Activated T-cell treated with anti-CD3 and anti-CD28 coated beads, Interleukin-2, amount 50 U/mL, for 72 hours (primary cell): Measurements from ENCODE around the gene ANKRD18A. TPM values are rescaled to one million over a fixed set of nuclear protein-coding genes. Genes with fewer than 3 reads are reported as not detected.
A peak's percentile ranks its signal among the peaks of the same experiment; 100 is the strongest.
"Not testable (repeated sequence)": the region's sequence is repeated elsewhere in the genome, so short reads cannot be mapped to it uniquely, and the experiment has no call there.

Experiments used
- ATAC-seq, 2 donors: fragments of 150-1000 bp; cut with Tn5 transposase; replicated peaks in 1 of 2; 2 replicates each; pipeline ENCODE4 v1.10.0; 2021; ENCODE audit warnings: moderate library complexity in 2 of 2, mild to moderate bottlenecking in 1 of 2
- DNase-seq, 2 donors: peaks; one replicate each; pipeline ENCODE4 v3.0.0; 2021 to 2022; ENCODE audit warnings: mixed read lengths in 1 of 2
- H3K27ac Mint-ChIP-seq: one replicate; pipeline ENCODE4 v1.8.0; 2022; ENCODE audit warnings: mild to moderate bottlenecking, moderate library complexity, mixed read lengths
- H3K27me3 Mint-ChIP-seq: one replicate; pipeline ENCODE4 v1.8.0; 2022; ENCODE audit warnings: low read depth, mixed read lengths
- H3K36me3 Mint-ChIP-seq, 2 donors: one replicate each; pipeline ENCODE4 v1.8.0; 2022; ENCODE audit warnings: mixed read lengths in 2 of 2, mild to moderate bottlenecking in 1 of 2; ENCODE audit not compliant: insufficient read depth in 2 of 2
- H3K4me1 Mint-ChIP-seq: one replicate; pipeline ENCODE4 v1.8.0; 2022; ENCODE audit warnings: low read depth, mixed read lengths
- H3K4me3 Mint-ChIP-seq, 2 donors: one replicate each; pipeline ENCODE4 v1.8.0; 2022; ENCODE audit warnings: mild to moderate bottlenecking in 2 of 2, mixed read lengths in 2 of 2, moderate library complexity in 2 of 2
- H3K9me3 Mint-ChIP-seq, 2 donors: one replicate each; pipeline ENCODE4 v1.8.0; 2022; ENCODE audit warnings: mixed read lengths in 2 of 2
- total RNA-seq, 2 donors: library from RNA; stranded (reverse); gene quantifications; one replicate each; pipeline ENCODE4 v1.2.3, GENCODE V29; 2022

The ANKRD18A gene
- total RNA-seq, 2 donors from 2014 or later = 6.0 to 8.4 TPM

- not testable (repeated sequence) for H3K27me3 Mint-ChIP-seq, DNase-seq, H3K27ac Mint-ChIP-seq, H3K4me3 Mint-ChIP-seq, ATAC-seq, H3K9me3 Mint-ChIP-seq, H3K36me3 Mint-ChIP-seq, H3K4me1 Mint-ChIP-seq
These were observed 65.4 kb downstream of the ANKRD18A start for GRCh38 chr9:38554966-38555365.

- not testable (repeated sequence) for H3K4me1 Mint-ChIP-seq, H3K27ac Mint-ChIP-seq, H3K36me3 Mint-ChIP-seq, H3K27me3 Mint-ChIP-seq, H3K4me3 Mint-ChIP-seq, DNase-seq, H3K9me3 Mint-ChIP-seq, ATAC-seq
These were observed 67.4 kb downstream of the ANKRD18A start for GRCh38 chr9:38553019-38553418.

GRCh38 chr9:38546497-38547163, 73.8 kb downstream of the ANKRD18A start:
- peak; percentile 7 to 23 for DNase-seq
- peaks cover 21% of the 10 kb centered on the region for H3K4me1 Mint-ChIP-seq
- H3K9me3 Mint-ChIP-seq, H3K4me3 Mint-ChIP-seq, H3K27me3 Mint-ChIP-seq, H3K36me3 Mint-ChIP-seq, ATAC-seq: not testable (repeated sequence)
- H3K27ac Mint-ChIP-seq = peak overlapping the region; percentile 86

- H3K27me3 Mint-ChIP-seq, H3K4me3 Mint-ChIP-seq, DNase-seq, H3K27ac Mint-ChIP-seq, ATAC-seq, H3K9me3 Mint-ChIP-seq, H3K4me1 Mint-ChIP-seq, H3K36me3 Mint-ChIP-seq: not testable (repeated sequence)
These were observed 79.9 kb downstream of the ANKRD18A start for GRCh38 chr9:38540535-38540934.

- no peaks in the 10 kb centered on the region for H3K4me1 Mint-ChIP-seq
- peaks cover 3 to 4% of the 10 kb centered on the region in 2 donors for H3K36me3 Mint-ChIP-seq
- peaks cover 8% of the 10 kb centered on the region for H3K27me3 Mint-ChIP-seq
- H3K4me3 Mint-ChIP-seq = no peak overlapping the region
- no peaks in the 10 kb centered on the region for H3K9me3 Mint-ChIP-seq
- ATAC-seq = no peak
- H3K27ac Mint-ChIP-seq = no peak overlapping the region
- no peak for DNase-seq
These were observed 91.1 kb downstream of the ANKRD18A start for GRCh38 chr9:38529317-38529716.

- ATAC-seq (no peak), DNase-seq (no peak)
- Mint-ChIP-seq H3K4me1 (no peaks in the 10 kb centered on the region), H3K27me3 (peaks cover 8% of the 10 kb centered on the region), H3K9me3 (no peaks in the 10 kb centered on the region), H3K27ac (no peak overlapping the region), H3K4me3 (no peak overlapping the region), H3K36me3 (peaks cover 3 to 4% of the 10 kb centered on the region in 2 donors)
These were observed 92.9 kb downstream of the ANKRD18A start for GRCh38 chr9:38527503-38527902.

GRCh38 chr9:38526591-38526990, 93.8 kb downstream of the ANKRD18A start:
- Mint-ChIP-seq H3K27ac (no peak overlapping the region), H3K4me1 (no peaks in the 10 kb centered on the region), H3K9me3 (no peaks in the 10 kb centered on the region), H3K4me3 (no peak overlapping the region), H3K36me3 (peaks cover 3 to 4% of the 10 kb centered on the region in 2 donors), H3K27me3 (peaks cover 8% of the 10 kb centered on the region)
- DNase-seq (no peak), ATAC-seq (no peak)

GRCh38 chr9:38523121-38523520, 97.3 kb downstream of the ANKRD18A start:
- Mint-ChIP-seq H3K9me3 (no peaks in the 10 kb centered on the region), H3K4me3 (no peak overlapping the region), H3K27me3 (peaks cover 8% of the 10 kb centered on the region), H3K27ac (no peak overlapping the region), H3K4me1 (no peaks in the 10 kb centered on the region), H3K36me3 (no peaks in the 10 kb centered on the region)
- DNase-seq (no peak), ATAC-seq (no peak)

- DNase-seq (no peak), ATAC-seq (no peak)
- H3K4me3 Mint-ChIP-seq = no peak overlapping the region
- H3K9me3 Mint-ChIP-seq = no peaks in the 10 kb centered on the region
- peaks cover 8% of the 10 kb centered on the region for H3K27me3 Mint-ChIP-seq
- H3K36me3 Mint-ChIP-seq = no peaks in the 10 kb centered on the region
- H3K4me1 Mint-ChIP-seq = no peaks in the 10 kb centered on the region
- H3K27ac Mint-ChIP-seq = no peak overlapping the region
These were observed 98.6 kb downstream of the ANKRD18A start for GRCh38 chr9:38521762-38522161.

Other genes starting within 250 kb of the ANKRD18A start
- gene ALDH1B1, start 227.9 kb downstream of the ANKRD18A start, total RNA-seq = 10 to 100 TPM in 1 of 2 donors, 1 to 10 TPM in 1; 9.1 to 10.2 TPM
- not detected for gene IGFBPL1, start 196.1 kb downstream of the ANKRD18A start, total RNA-seq
- gene FAM240B, start 99.5 kb upstream of the ANKRD18A start, total RNA-seq = not detected